ENCODE data around the gene SCNN1G. TPM values are rescaled to one million over a fixed set of nuclear protein-coding genes. Genes with fewer than 3 reads are reported as not detected.

SCNN1G gene
- total and polyA plus RNA-seq, 2 of the 13 experiments (the other 11 are each of a cell fraction or from before 2014, with no cell fraction given), result not detected

GRCh38 chr16:23137256-23137655 is 45.3 kb upstream of the SCNN1G start (continued):
- TF ChIP-seq ZNF318 (CRISPR knock-in tag; IDR thresholded peaks at IDR 0.05) (no peak), ZNF512B (CRISPR knock-in tag; IDR thresholded peaks at IDR 0.05; ENCODE audit: borderline replicate concordance) (no peak), HNRNPUL1 (IDR thresholded peaks at IDR 0.05; ENCODE audit: low read depth, low read length) (no peak), REST (IDR thresholded peaks at IDR 0.05; ENCODE audit: borderline replicate concordance in 1 of 2, low read depth in 1 of 2, low read length in 2 of 2) (no peak), ZNF180 (CRISPR knock-in tag; IDR thresholded peaks at IDR 0.05; ENCODE audit: borderline replicate concordance, low read depth) (no peak), CEBPB (IDR thresholded peaks at IDR 0.05; ENCODE audit: borderline replicate concordance, low read depth, low read length) (no peak), CREBL2 (CRISPR knock-in tag; IDR thresholded peaks at IDR 0.05; ENCODE audit: borderline replicate concordance) (no peak)

All from HepG2 (cell line).